ENCODE data around the gene ATP1A4. TPM values are rescaled to one million over a fixed set of nuclear protein-coding genes. Genes with fewer than 3 reads are reported as not detected.

ATP1A4 gene
- total RNA-seq, 1 experiment from 2014 or later: not detected

GRCh38 chr1:160148121-160148520 is 3.3 kb upstream of the ATP1A4 start:
- ChIA-PET POLR2A (no interaction called here), CTCF (no interaction called here)
- H3K27me3 ChIP-seq (ENCODE audit: control insufficient read depth, insufficient read depth, low read length): peaks cover 5% of the 10 kb centered on the region
- no peaks in the 10 kb centered on the region for H3K9me3 ChIP-seq (ENCODE audit: control insufficient read depth, insufficient read depth, low read depth, low read length)
- H3K27ac ChIP-seq (ENCODE audit: low read length): no peak overlapping the region
- no TSS peak for BruUV-seq (replicated peaks)
- H3K36me3 ChIP-seq (ENCODE audit: control insufficient read depth, insufficient read depth, low read length): no peaks in the 10 kb centered on the region
- no peak for ATAC-seq
- H3K4me1 ChIP-seq (ENCODE audit: control insufficient read depth, insufficient read depth, low read length): no peaks in the 10 kb centered on the region
- intact Hi-C loops (cut with micrococcal nuclease; ENCODE audit: unreplicated experiment): no loop called here
- TF ChIP-seq CTCF (IDR thresholded peaks at IDR 0.05) (no peak), TCF7L2 (IDR thresholded peaks at IDR 0.05; ENCODE audit: low read depth, low read length) (no peak), SIN3A (IDR thresholded peaks at IDR 0.05; ENCODE audit: borderline replicate concordance, insufficient read depth, low read depth, low read length) (no peak), POLR2AphosphoS5 (IDR thresholded peaks at IDR 0.05; ENCODE audit: low read depth, low read length) (no peak), REST (IDR thresholded peaks at IDR 0.05; ENCODE audit: insufficient read depth in 1 of 2, low read depth in 2 of 2, low read length in 1 of 2) (no peak)
- H3K4me3 ChIP-seq (ENCODE audit: low read depth in 2 of 2, low read length in 2 of 2): no peak overlapping the region
- no peak for DNase-seq (ENCODE audit: low read depth, low spot score)
- in situ Hi-C loops (cut with HindIII; ENCODE audit: low pct_unique_long_range_greater_than_20kb, low sequenced_read_pairs): no loop called here

- Histone ChIP-seq H3K9me3 (ENCODE audit: control insufficient read depth, insufficient read depth, low read depth, low read length) (no peaks in the 10 kb centered on the region), H3K27me3 (ENCODE audit: control insufficient read depth, insufficient read depth, low read length) (peaks cover 2% of the 10 kb centered on the region; the same call in 1 of the 2 replicates), H3K4me3 (ENCODE audit: low read depth in 2 of 2, low read length in 2 of 2) (no peak overlapping the region), H3K4me1 (ENCODE audit: control insufficient read depth, insufficient read depth, low read length) (no peaks in the 10 kb centered on the region), H3K36me3 (ENCODE audit: control insufficient read depth, insufficient read depth, low read length) (no peaks in the 10 kb centered on the region), H3K27ac (ENCODE audit: low read length) (no peak overlapping the region)
- DNase-seq (ENCODE audit: low read depth, low spot score) (no peak), ATAC-seq (no peak)
- ChIA-PET CTCF (no interaction called here), POLR2A (no interaction called here)
- TF ChIP-seq POLR2AphosphoS5 (IDR thresholded peaks at IDR 0.05; ENCODE audit: low read depth, low read length) (no peak), SIN3A (IDR thresholded peaks at IDR 0.05; ENCODE audit: borderline replicate concordance, insufficient read depth, low read depth, low read length) (no peak), TCF7L2 (IDR thresholded peaks at IDR 0.05; ENCODE audit: low read depth, low read length) (no peak), CTCF (IDR thresholded peaks at IDR 0.05) (no peak), REST (IDR thresholded peaks at IDR 0.05; ENCODE audit: insufficient read depth in 1 of 2, low read depth in 2 of 2, low read length in 1 of 2) (no peak)
- BruUV-seq (replicated peaks): no TSS peak
- in situ Hi-C loops (cut with HindIII; ENCODE audit: low pct_unique_long_range_greater_than_20kb, low sequenced_read_pairs) (no loop called here), intact Hi-C loops (cut with micrococcal nuclease; ENCODE audit: unreplicated experiment) (no loop called here)
Observed at GRCh38 chr1:160149233-160149632, 2.2 kb upstream of the ATP1A4 start.

Data from Panc1 (cell line).